D341Med (cell line): ENCODE results near the gene SPEF1.
"Not testable (repeated sequence)": the region's sequence is repeated elsewhere in the genome, so short reads cannot be mapped to it uniquely, and the experiment has no call there.

Experiments used
- DNase-seq: peaks from one replicate; pipeline ENCODE4 v3.0.0; 2012; ENCODE audit warnings: low spot score

SPEF1 gene

GRCh38 chr20:3808544-3808943 lies 27.3 kb upstream of the SPEF1 start:
- no peak for DNase-seq

GRCh38 chr20:3804781-3805180 lies 23.5 kb upstream of the SPEF1 start:
- no peak for DNase-seq

GRCh38 chr20:3804254-3804751 lies 23.1 kb upstream of the SPEF1 start:
- no peak for DNase-seq

- DNase-seq, result no peak
These were observed 22.6 kb upstream of the SPEF1 start for GRCh38 chr20:3803854-3804253.

GRCh38 chr20:3803289-3803688 lies 22.0 kb upstream of the SPEF1 start:
- no peak for DNase-seq

GRCh38 chr20:3802524-3803239 lies 21.4 kb upstream of the SPEF1 start:
- DNase-seq, result no peak

- DNase-seq, result no peak
These were observed 20.6 kb upstream of the SPEF1 start for GRCh38 chr20:3801846-3802245.

GRCh38 chr20:3801299-3801698 lies 20.1 kb upstream of the SPEF1 start:
- DNase-seq, result no peak

- no peak for DNase-seq
These were observed 19.6 kb upstream of the SPEF1 start for GRCh38 chr20:3800878-3801260.

- DNase-seq, result no peak
These were observed 19.1 kb upstream of the SPEF1 start for GRCh38 chr20:3800256-3800877.

- no peak for DNase-seq
These were observed 17.6 kb upstream of the SPEF1 start for GRCh38 chr20:3798908-3799248.

GRCh38 chr20:3798373-3798768 lies 17.1 kb upstream of the SPEF1 start:
- no peak for DNase-seq

GRCh38 chr20:3797592-3798372 lies 16.5 kb upstream of the SPEF1 start:
- DNase-seq, result no peak

- DNase-seq, result no peak
These were observed 15.9 kb upstream of the SPEF1 start for GRCh38 chr20:3797226-3797545.

- DNase-seq, result no peak
These were observed 15.4 kb upstream of the SPEF1 start for GRCh38 chr20:3796477-3797225.

GRCh38 chr20:3795511-3796468 lies 14.5 kb upstream of the SPEF1 start, which contains the start of gene CDC25B:
Gene CDC25B, plus strand, starts transcription at chr20:3796310. Its CDS starts 222 bp downstream, at chr20:3796532.
- DNase-seq, result peak; percentile 95

GRCh38 chr20:3794701-3795420 lies 13.6 kb upstream of the SPEF1 start:
- no peak for DNase-seq

- DNase-seq, result not testable (repeated sequence)
These were observed 12.9 kb upstream of the SPEF1 start for GRCh38 chr20:3794168-3794567.

GRCh38 chr20:3789201-3789600 lies 8.0 kb upstream of the SPEF1 start:
- DNase-seq, result not testable (repeated sequence)

GRCh38 chr20:3788685-3789155 lies 7.5 kb upstream of the SPEF1 start:
- DNase-seq, result no peak
